A673 (cell line): ENCODE measurements around the gene RANBP2. TPM values are rescaled to one million over a fixed set of nuclear protein-coding genes. Genes with fewer than 3 reads are reported as not detected.

Source experiments
- BruUV-seq: library from RNA; stranded (reverse); fragments of 400-500 nt; replicated peaks from 2 replicates; lab custom pipeline; 2021; lab: Mats Ljungman, UMichigan
- CTCF ChIA-PET: fragments of 300-600 bp; sonication (Branson Sonifier 250); formaldehyde crosslinking; loops from one replicate; lab custom pipeline; 2022; ENCODE audit warnings: antibody characterized with exemption; lab: Charles Lee
- POLR2A ChIA-PET: fragments of 300-600 bp; sonication (Branson Sonifier 250); formaldehyde crosslinking; loops from one replicate; lab custom pipeline; 2022; ENCODE audit warnings: antibody characterized with exemption; ENCODE audit not compliant: low non-redundant PET; lab: Charles Lee
- DNase-seq: peaks from one replicate; pipeline ENCODE4 v3.0.0-alpha.2; 2015; ENCODE audit warnings: low spot score
- H3K27ac ChIP-seq: fragments of 200-600 bp; sonication (generic); 2 replicates; pipeline ENCODE4 v1.5.1; 2016; ENCODE audit warnings: mixed run types, low read depth, mild to moderate bottlenecking, mixed read lengths, antibody characterized with exemption, low read length; ENCODE audit not compliant: poor library complexity, severe bottlenecking
- H3K27me3 ChIP-seq: fragments of 200-600 bp; sonication (generic); replicated peaks from 2 replicates; pipeline ENCODE4 v1.6.1; 2017; ENCODE audit warnings: mixed run types, low read depth, mild to moderate bottlenecking, mixed read lengths, antibody characterized with exemption, low read length; ENCODE audit not compliant: insufficient read depth, poor library complexity
- H3K36me3 ChIP-seq: fragments of 200-600 bp; sonication (generic); 2 replicates; pipeline ENCODE4 v1.6.1; 2016; ENCODE audit warnings: mixed run types, mild to moderate bottlenecking, mixed read lengths, antibody characterized with exemption, low read length; ENCODE audit not compliant: insufficient read depth, poor library complexity, severe bottlenecking
- H3K4me1 ChIP-seq: fragments of 200-600 bp; sonication (generic); 2 replicates; pipeline ENCODE4 v1.6.1; 2017; ENCODE audit warnings: mixed run types, mild to moderate bottlenecking, mixed read lengths, antibody characterized with exemption, low read length; ENCODE audit not compliant: insufficient read depth, poor library complexity, severe bottlenecking
- H3K4me3 ChIP-seq: fragments of 200-600 bp; sonication (generic); 2 replicates; pipeline ENCODE4 v1.5.1; 2016; ENCODE audit warnings: low read depth, mixed run types, mild to moderate bottlenecking, mixed read lengths, low read length; ENCODE audit not compliant: poor library complexity, severe bottlenecking
- H3K9me3 ChIP-seq: fragments of 200-600 bp; sonication (generic); 2 replicates; pipeline ENCODE4 v1.6.1; 2016; ENCODE audit warnings: mixed run types, low read depth, mild to moderate bottlenecking, mixed read lengths, antibody characterized with exemption, low read length; ENCODE audit not compliant: poor library complexity, severe bottlenecking
- CTCF ChIP-seq: fragments of 300-800, 200-600 bp; sonication (generic); conservative IDR thresholded peaks from 2 replicates; pipeline ENCODE4 v1.5.1; 2017; ENCODE audit warnings: low read depth, mild to moderate bottlenecking, antibody characterized with exemption, low read length, moderate library complexity, mixed read lengths
- EZH2 ChIP-seq: fragments of 200-600 bp; sonication (generic); IDR thresholded peaks from 2 replicates; pipeline ENCODE4 v1.6.1; 2017; ENCODE audit warnings: borderline replicate concordance, low read depth, mild to moderate bottlenecking, mixed read lengths, antibody characterized with exemption, low read length; ENCODE audit not compliant: poor library complexity, severe bottlenecking
- intact Hi-C: fragments of 100-400 bp; cut with micrococcal nuclease; formaldehyde crosslinking; loops from one replicate; pipeline ENCODE4 v1.10.0; 2022; ENCODE audit not compliant: unreplicated experiment
- total RNA-seq: library from RNA; stranded (reverse); gene quantifications from 2 replicates; pipeline ENCODE4 v1.2.3, GENCODE V29; 2021

RANBP2 gene
- total RNA-seq, 1 experiment from 2014 or later, result 92.3 TPM

- H3K4me3 ChIP-seq, result no peak overlapping the region
- H3K4me1 ChIP-seq, result peaks cover 14% of the 10 kb centered on the region
- no peaks in the 10 kb centered on the region for H3K27me3 ChIP-seq
- peaks cover 41% of the 10 kb centered on the region for H3K36me3 ChIP-seq
- ChIA-PET POLR2A (no interaction called here), CTCF (no interaction called here)
- TF ChIP-seq CTCF, result no peak
- TF ChIP-seq EZH2, result no peak
- intact Hi-C loops, result no loop called here
- H3K9me3 ChIP-seq, result peaks cover 20% of the 10 kb centered on the region
- no peak overlapping the region for H3K27ac ChIP-seq
- BruUV-seq, result no TSS peak
- no peak for DNase-seq
Observed at GRCh38 chr2:108805032-108805431, 85.8 kb downstream of the RANBP2 start.

- no TSS peak for BruUV-seq
- CTCF ChIA-PET, result no interaction called here
- no peak for TF ChIP-seq CTCF
- POLR2A ChIA-PET, result no interaction called here
- Histone ChIP-seq H3K9me3 (peaks cover 22% of the 10 kb centered on the region), H3K36me3 (peaks cover 40% of the 10 kb centered on the region), H3K27me3 (no peaks in the 10 kb centered on the region), H3K4me3 (no peak overlapping the region), H3K27ac (no peak overlapping the region), H3K4me1 (peaks cover 14% of the 10 kb centered on the region)
- no peak for DNase-seq
- intact Hi-C loops, result no loop called here
Observed at GRCh38 chr2:108805782-108806181, 86.5 kb downstream of the RANBP2 start.

- DNase-seq, result no peak
- POLR2A ChIA-PET, result no interaction called here
- CTCF ChIA-PET, result no interaction called here
- Histone ChIP-seq H3K9me3 (peaks cover 22% of the 10 kb centered on the region), H3K4me3 (no peak overlapping the region), H3K36me3 (peaks cover 41% of the 10 kb centered on the region), H3K27me3 (no peaks in the 10 kb centered on the region), H3K27ac (no peak overlapping the region), H3K4me1 (peaks cover 14% of the 10 kb centered on the region)
- TF ChIP-seq EZH2 (no peak), CTCF (no peak)
- intact Hi-C loops, result no loop called here
- BruUV-seq, result no TSS peak
Observed at GRCh38 chr2:108806371-108807113, 87.3 kb downstream of the RANBP2 start.
